HEK293 (cell line): ENCODE measurements around the gene CDK10.
A peak's percentile ranks its signal among the peaks of the same experiment; 100 is the strongest.

ENCODE experiments used
- CTCF ChIA-PET: fragments of 350-600 bp; formaldehyde crosslinking; extraction: SDS; loops from one replicate; lab custom pipeline; 2021; ENCODE audit warnings: antibody characterized with exemption; lab: Yijun Ruan, JAX
- POLR2A ChIA-PET: fragments of 300-600 bp; formaldehyde crosslinking; extraction: SDS; loops from one replicate; lab custom pipeline; 2020; ENCODE audit warnings: antibody characterized with exemption, inconsistent platforms; lab: Yijun Ruan, JAX
- H3K27ac ChIP-seq: fragments of 200-500 bp; sonication (Bioruptor generic); 2 replicates; pipeline ENCODE4 v1.5.1; 2014; ENCODE audit warnings: low read depth, low read length, control low read depth, inconsistent platforms; ENCODE audit errors: extremely low read depth
- H3K36me3 ChIP-seq, 2 experiments: fragments of 200-500 bp in 1 of 2; sonication (Bioruptor generic) in 1 of 2; 1 replicate in 1 of 2; 2 replicates in 1 of 2; pipeline ENCODE4 v1.5.1; 2014 to 2017; ENCODE audit warnings: inconsistent platforms in 2 of 2, low read length in 2 of 2; ENCODE audit not compliant: control insufficient read depth in 2 of 2, insufficient read depth in 1 of 2
- H3K4me1 ChIP-seq: fragments of 200-500 bp; sonication (Bioruptor generic); 2 replicates; pipeline ENCODE4 v1.5.1; 2014; ENCODE audit warnings: mild to moderate bottlenecking, low read length, inconsistent platforms; ENCODE audit not compliant: control insufficient read depth, insufficient read depth
- H3K4me3 ChIP-seq: 2 replicates; pipeline ENCODE4 v1.5.1; 2011; ENCODE audit warnings: low read depth, mild to moderate bottlenecking, control low read depth, low read length, moderate library complexity
- H3K9me3 ChIP-seq: fragments of 200-500 bp; sonication (Bioruptor generic); 2 replicates; pipeline ENCODE4 v1.5.1; 2014; ENCODE audit warnings: low read depth, low read length, inconsistent platforms; ENCODE audit not compliant: control insufficient read depth, insufficient read depth
- KLF16 ChIP-seq: fragments of 450-650 bp; formaldehyde crosslinking; IDR thresholded peaks from 2 replicates; pipeline ENCODE4 v1.5.1; 2017; ENCODE audit warnings: missing biosample characterization, missing genetic modification characterization
- PBX3 ChIP-seq: sonication (generic); formaldehyde crosslinking; IDR thresholded peaks from 2 replicates; pipeline ENCODE4 v1.8.1; 2022; ENCODE audit warnings: mild to moderate bottlenecking, moderate library complexity, missing genetic modification reagents
- ZBTB20 ChIP-seq: fragments of 450-650 bp; formaldehyde crosslinking; IDR thresholded peaks from 2 replicates; pipeline ENCODE4 v1.5.1; 2016; ENCODE audit warnings: missing biosample characterization, missing genetic modification characterization
- ZFHX2 ChIP-seq: fragments of 450-650 bp; formaldehyde crosslinking; conservative IDR thresholded peaks from 2 replicates; pipeline ENCODE4 v1.5.1; 2016; ENCODE audit warnings: missing biosample characterization, missing genetic modification characterization
- ZFP69B ChIP-seq: fragments of 450-650 bp; formaldehyde crosslinking; IDR thresholded peaks from 2 replicates; pipeline ENCODE4 v1.5.1; 2016; ENCODE audit warnings: missing biosample characterization, missing genetic modification characterization
- ZIC2 ChIP-seq: fragments of 450-650 bp; formaldehyde crosslinking; IDR thresholded peaks from 2 replicates; pipeline ENCODE4 v1.5.1; 2016; ENCODE audit warnings: missing biosample characterization, missing genetic modification characterization
- ZNF133 ChIP-seq: fragments of 450-650 bp; formaldehyde crosslinking; IDR thresholded peaks from 2 replicates; pipeline ENCODE4 v1.5.1; 2016; ENCODE audit warnings: missing biosample characterization, missing genetic modification characterization
- ZNF140 ChIP-seq: fragments of 450-650 bp; formaldehyde crosslinking; IDR thresholded peaks from 2 replicates; pipeline ENCODE4 v1.5.1; 2016; ENCODE audit warnings: missing biosample characterization, missing genetic modification characterization
- ZNF157 ChIP-seq: fragments of 450-650 bp; formaldehyde crosslinking; IDR thresholded peaks from 2 replicates; pipeline ENCODE4 v1.5.1; 2016; ENCODE audit warnings: missing biosample characterization, missing genetic modification characterization
- ZNF19 ChIP-seq: fragments of 450-650 bp; formaldehyde crosslinking; IDR thresholded peaks from 2 replicates; pipeline ENCODE4; 2016; ENCODE audit warnings: missing biosample characterization, missing genetic modification characterization, low read depth
- ZNF2 ChIP-seq: fragments of 450-650 bp; formaldehyde crosslinking; IDR thresholded peaks from 2 replicates; pipeline ENCODE4 v1.5.1; 2016; ENCODE audit warnings: missing biosample characterization, missing genetic modification characterization
- ZNF223 ChIP-seq: fragments of 450-650 bp; formaldehyde crosslinking; IDR thresholded peaks from 2 replicates; pipeline ENCODE4 v1.5.1; 2016; ENCODE audit warnings: missing biosample characterization, missing genetic modification characterization
- ZNF24 ChIP-seq: fragments of 450-650 bp; formaldehyde crosslinking; IDR thresholded peaks from 2 replicates; pipeline ENCODE4 v1.5.1; 2016; ENCODE audit warnings: missing biosample characterization, missing genetic modification characterization
- ZNF335 ChIP-seq: fragments of 450-650 bp; formaldehyde crosslinking; conservative IDR thresholded peaks from 2 replicates; pipeline ENCODE4 v1.5.1; 2016; ENCODE audit warnings: missing biosample characterization, missing genetic modification characterization
- ZNF362 ChIP-seq: fragments of 450-650 bp; formaldehyde crosslinking; IDR thresholded peaks from 2 replicates; pipeline ENCODE4 v1.5.1; 2016; ENCODE audit warnings: missing biosample characterization, missing genetic modification characterization
- ZNF366 ChIP-seq: fragments of 450-650 bp; formaldehyde crosslinking; conservative IDR thresholded peaks from 2 replicates; pipeline ENCODE4 v1.5.1; 2016; ENCODE audit warnings: missing biosample characterization, missing genetic modification characterization
- ZNF423 ChIP-seq: fragments of 450-650 bp; formaldehyde crosslinking; IDR thresholded peaks from 2 replicates; pipeline ENCODE4 v1.5.1; 2016; ENCODE audit warnings: missing biosample characterization, missing genetic modification characterization
- ZNF544 ChIP-seq: fragments of 450-650 bp; formaldehyde crosslinking; IDR thresholded peaks from 2 replicates; pipeline ENCODE4 v1.5.0; 2017; ENCODE audit warnings: missing biosample characterization, missing genetic modification characterization
- ZNF580 ChIP-seq: fragments of 450-650 bp; formaldehyde crosslinking; IDR thresholded peaks from 2 replicates; pipeline ENCODE4 v1.5.1; 2016; ENCODE audit warnings: missing biosample characterization, missing genetic modification characterization
- ZNF585B ChIP-seq: fragments of 450-650 bp; formaldehyde crosslinking; IDR thresholded peaks from 2 replicates; pipeline ENCODE4 v1.5.1; 2016; ENCODE audit warnings: missing biosample characterization, missing genetic modification characterization
- ZNF600 ChIP-seq: fragments of 450-650 bp; formaldehyde crosslinking; IDR thresholded peaks from 2 replicates; pipeline ENCODE4 v1.5.1; 2016; ENCODE audit warnings: missing biosample characterization, missing genetic modification characterization
- ZNF660 ChIP-seq: fragments of 450-650 bp; IDR thresholded peaks from 2 replicates; pipeline ENCODE4 v1.5.1; 2018; ENCODE audit warnings: missing biosample characterization, mild to moderate bottlenecking, missing genetic modification characterization
- ZSCAN5A ChIP-seq: fragments of 450-650 bp; formaldehyde crosslinking; IDR thresholded peaks from 2 replicates; pipeline ENCODE4 v1.5.1; 2016; ENCODE audit warnings: missing biosample characterization, missing genetic modification characterization
- TF ChIP-seq, protein P1 (sequence below): fragments of 450-650 bp; formaldehyde crosslinking; IDR thresholded peaks from 2 replicates; pipeline ENCODE4 v1.5.1; 2017; ENCODE audit warnings: missing biosample characterization, missing genetic modification characterization

The CDK10 gene

GRCh38 chr16:89722392-89723278, 36.1 kb downstream of the CDK10 start (continued):
- no peak for TF ChIP-seq ZNF660 (tag by site-specific recombination)
- TF ChIP-seq ZNF580 (tag by site-specific recombination) = no peak
- no peak for TF ChIP-seq ZNF423 (tag by site-specific recombination)
- TF ChIP-seq, protein P1, sequence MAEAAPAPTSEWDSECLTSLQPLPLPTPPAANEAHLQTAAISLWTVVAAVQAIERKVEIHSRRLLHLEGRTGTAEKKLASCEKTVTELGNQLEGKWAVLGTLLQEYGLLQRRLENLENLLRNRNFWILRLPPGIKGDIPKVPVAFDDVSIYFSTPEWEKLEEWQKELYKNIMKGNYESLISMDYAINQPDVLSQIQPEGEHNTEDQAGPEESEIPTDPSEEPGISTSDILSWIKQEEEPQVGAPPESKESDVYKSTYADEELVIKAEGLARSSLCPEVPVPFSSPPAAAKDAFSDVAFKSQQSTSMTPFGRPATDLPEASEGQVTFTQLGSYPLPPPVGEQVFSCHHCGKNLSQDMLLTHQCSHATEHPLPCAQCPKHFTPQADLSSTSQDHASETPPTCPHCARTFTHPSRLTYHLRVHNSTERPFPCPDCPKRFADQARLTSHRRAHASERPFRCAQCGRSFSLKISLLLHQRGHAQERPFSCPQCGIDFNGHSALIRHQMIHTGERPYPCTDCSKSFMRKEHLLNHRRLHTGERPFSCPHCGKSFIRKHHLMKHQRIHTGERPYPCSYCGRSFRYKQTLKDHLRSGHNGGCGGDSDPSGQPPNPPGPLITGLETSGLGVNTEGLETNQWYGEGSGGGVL = no peak
- peak; percentile 63; the same call in 1 of the 2 replicates for TF ChIP-seq ZBTB20 (tag by site-specific recombination)
- TF ChIP-seq ZNF157 (tag by site-specific recombination) = no peak
- no peak for TF ChIP-seq ZNF2 (tag by site-specific recombination)
- TF ChIP-seq ZFHX2 (tag by site-specific recombination) = no peak
- no peak for TF ChIP-seq ZNF223 (tag by site-specific recombination)

DNA sequence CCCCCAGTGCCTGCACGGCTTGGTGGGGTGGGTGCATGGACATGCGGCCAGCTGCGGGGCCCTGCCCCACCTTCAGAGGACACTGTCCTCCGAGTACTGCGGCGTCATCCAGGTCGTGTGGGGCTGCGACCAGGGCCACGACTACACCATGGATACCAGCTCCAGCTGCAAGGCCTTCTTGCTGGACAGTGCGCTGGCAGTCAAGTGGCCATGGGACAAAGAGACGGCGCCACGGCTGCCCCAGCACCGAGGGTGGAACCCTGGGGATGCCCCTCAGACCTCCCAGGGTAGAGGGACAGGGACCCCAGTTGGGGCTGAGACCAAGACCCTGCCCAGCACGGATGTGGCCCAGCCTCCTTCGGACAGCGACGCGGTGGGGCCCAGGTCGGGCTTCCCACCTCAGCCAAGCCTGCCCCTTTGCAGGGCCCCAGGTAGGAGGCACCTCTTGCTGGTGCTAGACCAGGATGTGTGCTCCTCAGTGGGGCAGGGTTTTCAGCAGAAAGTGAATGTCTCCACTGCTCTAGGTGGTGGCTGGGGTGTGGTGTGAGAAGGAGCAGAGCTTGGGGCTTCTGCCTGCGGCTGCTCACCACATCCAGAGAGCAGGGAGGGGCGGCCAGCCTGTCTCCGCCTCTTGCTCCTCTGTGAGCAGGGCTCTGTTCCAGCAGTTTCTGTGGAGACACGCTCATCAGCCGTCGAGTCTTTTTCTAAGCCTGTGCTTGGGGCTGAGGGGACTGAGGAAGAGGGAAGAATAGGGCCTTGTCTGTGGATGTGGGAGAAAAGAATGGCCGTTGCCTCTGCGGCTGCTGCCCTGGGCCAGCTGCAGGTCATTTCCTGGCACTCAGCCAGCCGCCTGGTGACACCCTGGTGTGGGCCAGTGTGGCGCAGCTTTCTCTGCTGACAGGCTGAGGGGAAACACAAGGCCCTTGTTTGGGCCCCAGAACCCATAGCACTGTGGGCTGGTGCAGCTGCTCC, 37.1 kb downstream of the CDK10 start:
- Histone ChIP-seq H3K27ac (no peak overlapping the region), H3K36me3 (peaks cover 25 to 39% of the 10 kb centered on the region in 2 experiments; a peak in 2 of 3 replicates)
- POLR2A ChIA-PET = interaction anchor here (0.5 to 1.8 kb wide), 4 partner anchors 9 to 54 kb away, joined by 3 to 4 read pairs (median 4); no protein-coding TSS in a partner anchor

GRCh38 chr16:89727406-89728120, 41.1 kb downstream of the CDK10 start:
- TF ChIP-seq KLF16 (tag by site-specific recombination) (no peak), ZNF600 (no peak), ZSCAN5A (tag by site-specific recombination) (no peak), ZNF585B (no peak), PBX3 (CRISPR knock-in tag) (no peak)
- TF ChIP-seq, all 188 proteins: peak for 0
- no peak overlapping the region for H3K27ac ChIP-seq
- no peak overlapping the region for H3K4me3 ChIP-seq
- H3K36me3 ChIP-seq = peaks cover 25 to 76% of the 10 kb centered on the region in 2 experiments; a peak in 2 of 3 replicates
- peaks cover 1% of the 10 kb centered on the region; the same call in 1 of the 2 replicates for H3K4me1 ChIP-seq
- H3K9me3 ChIP-seq = no peaks in the 10 kb centered on the region
- CTCF ChIA-PET = interaction anchor here (0.6 kb wide), 1 partner anchor 138 kb away, joined by 4 read pairs; no protein-coding TSS in a partner anchor
- POLR2A ChIA-PET = no interaction called here

More for the DNA sequence above, 37.1 kb downstream of the CDK10 start:
- TF ChIP-seq ZNF19 = no peak
- no peak for TF ChIP-seq ZNF362
- no peak for TF ChIP-seq ZNF544 (tag by site-specific recombination)
- no peak for TF ChIP-seq ZNF366 (tag by site-specific recombination)
- no peak for TF ChIP-seq ZNF335 (tag by site-specific recombination)
- no peak for TF ChIP-seq ZNF140 (tag by site-specific recombination)
- TF ChIP-seq ZNF133 (tag by site-specific recombination) = no peak
- no peak for TF ChIP-seq ZFP69B (tag by site-specific recombination)
- no peak for TF ChIP-seq ZNF24 (tag by site-specific recombination)
- TF ChIP-seq ZNF600 = no peak
- TF ChIP-seq ZIC2 (tag by site-specific recombination) = no peak
- H3K9me3 ChIP-seq = no peaks in the 10 kb centered on the region
- H3K4me1 ChIP-seq = peaks cover 5% of the 10 kb centered on the region; the same call in 1 of the 2 replicates
- CTCF ChIA-PET = interaction anchor here (0.6 to 1.9 kb wide), 2 partner anchors 17 to 290 kb away, joined by 3 to 9 read pairs; no protein-coding TSS in a partner anchor
- no peak overlapping the region for H3K4me3 ChIP-seq
